ENCODE data around the gene SLC7A8.
"Not testable (repeated sequence)": the region's sequence is repeated elsewhere in the genome, so short reads cannot be mapped to it uniquely, and the experiment has no call there.

GRCh38 chr14:23196487-23196886, 13.0 kb upstream of the SLC7A8 start:
- not testable (repeated sequence) for TF ChIP-seq CTCF, POLR2A (IDR thresholded peaks at IDR 0.05)

Data from heart left ventricle (tissue), 13 donors.